GM10248 (cell line): ENCODE results near the gene LRP1-AS.

Experiments
- CTCF ChIA-PET: fragments of 300-600 bp; sonication (Branson Sonifier 250); formaldehyde crosslinking; extraction: SDS; loops from one replicate; lab custom pipeline; 2021; ENCODE audit warnings: antibody characterized with exemption; lab: Yijun Ruan, JAX
- POLR2A ChIA-PET: fragments of 350-650 bp; sonication (Branson Sonifier 250); formaldehyde crosslinking; extraction: SDS; loops from one replicate; lab custom pipeline; 2020; ENCODE audit warnings: antibody characterized with exemption; lab: Yijun Ruan, JAX
- DNase-seq: peaks from one replicate; pipeline ENCODE4 v3.0.0; 2012; ENCODE audit errors: extremely low spot score
- TF ChIP-seq, protein P1 (sequence below): IDR thresholded peaks from 2 replicates; pipeline ENCODE4 v1.5.1; 2012; ENCODE audit warnings: mild to moderate bottlenecking, low read depth; ENCODE audit errors: extremely low read depth, missing control alignments, control extremely low read depth

The LRP1-AS gene

DNA sequence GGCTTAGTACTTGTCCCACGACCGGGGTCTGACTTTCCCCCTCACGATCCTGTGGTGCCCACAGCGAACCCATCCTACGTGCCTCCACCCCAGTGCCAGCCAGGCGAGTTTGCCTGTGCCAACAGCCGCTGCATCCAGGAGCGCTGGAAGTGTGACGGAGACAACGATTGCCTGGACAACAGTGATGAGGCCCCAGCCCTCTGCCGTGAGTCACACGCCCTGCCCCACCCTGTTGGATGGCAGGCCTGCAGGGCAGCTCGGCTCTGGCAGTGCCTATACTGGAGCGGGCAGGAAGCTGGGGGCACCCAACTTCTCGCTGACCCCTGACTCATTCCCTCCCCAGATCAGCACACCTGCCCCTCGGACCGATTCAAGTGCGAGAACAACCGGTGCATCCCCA lies 18.3 kb upstream of the LRP1-AS start:
- ChIA-PET POLR2A (no interaction called here), CTCF (interaction anchor here (1.3 to 11.3 kb wide), 2 partner anchors 8 to 19 kb away, joined by 4 to 122 read pairs; no protein-coding TSS in a partner anchor)
- TF ChIP-seq, protein P1, sequence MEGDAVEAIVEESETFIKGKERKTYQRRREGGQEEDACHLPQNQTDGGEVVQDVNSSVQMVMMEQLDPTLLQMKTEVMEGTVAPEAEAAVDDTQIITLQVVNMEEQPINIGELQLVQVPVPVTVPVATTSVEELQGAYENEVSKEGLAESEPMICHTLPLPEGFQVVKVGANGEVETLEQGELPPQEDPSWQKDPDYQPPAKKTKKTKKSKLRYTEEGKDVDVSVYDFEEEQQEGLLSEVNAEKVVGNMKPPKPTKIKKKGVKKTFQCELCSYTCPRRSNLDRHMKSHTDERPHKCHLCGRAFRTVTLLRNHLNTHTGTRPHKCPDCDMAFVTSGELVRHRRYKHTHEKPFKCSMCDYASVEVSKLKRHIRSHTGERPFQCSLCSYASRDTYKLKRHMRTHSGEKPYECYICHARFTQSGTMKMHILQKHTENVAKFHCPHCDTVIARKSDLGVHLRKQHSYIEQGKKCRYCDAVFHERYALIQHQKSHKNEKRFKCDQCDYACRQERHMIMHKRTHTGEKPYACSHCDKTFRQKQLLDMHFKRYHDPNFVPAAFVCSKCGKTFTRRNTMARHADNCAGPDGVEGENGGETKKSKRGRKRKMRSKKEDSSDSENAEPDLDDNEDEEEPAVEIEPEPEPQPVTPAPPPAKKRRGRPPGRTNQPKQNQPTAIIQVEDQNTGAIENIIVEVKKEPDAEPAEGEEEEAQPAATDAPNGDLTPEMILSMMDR = no peak
- no peak for DNase-seq

DNA sequence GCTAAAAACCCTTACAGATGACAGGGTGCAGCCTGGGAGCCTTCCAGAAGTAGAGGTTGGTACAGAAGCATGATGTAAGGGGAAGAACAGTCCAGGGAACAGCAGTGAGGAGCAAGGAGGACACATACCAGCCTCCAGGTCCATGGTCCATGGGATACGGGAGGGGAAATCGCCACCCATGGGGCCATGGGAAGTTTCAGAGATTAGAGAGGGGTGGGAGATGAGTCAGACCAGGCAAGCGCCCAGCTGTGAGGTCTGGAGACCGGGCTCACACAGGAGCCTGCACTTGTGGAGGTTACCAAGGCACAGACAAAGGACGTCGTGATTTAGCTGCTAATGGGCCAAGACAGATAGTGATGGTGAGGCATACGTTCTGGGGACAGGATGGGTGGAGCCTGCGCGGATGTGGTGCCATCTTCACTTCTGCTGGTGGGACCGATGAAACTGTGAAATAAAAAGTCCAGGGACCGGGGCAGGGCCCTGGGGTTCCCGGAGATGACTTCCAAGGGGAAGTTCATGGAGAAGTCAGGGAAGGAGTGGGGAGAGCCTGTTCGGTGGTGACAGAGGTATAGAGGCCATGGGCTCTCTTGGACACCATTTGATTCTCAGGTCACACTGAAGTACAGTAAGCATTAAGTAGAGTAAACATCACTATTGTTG lies 17.7 kb upstream of the LRP1-AS start:
- no peak for DNase-seq
- TF ChIP-seq, protein P1 = no peak
- CTCF ChIA-PET = interaction anchor here (1.0 to 1.3 kb wide), 2 partner anchors 9 to 37 kb away, joined by 3 to 4 read pairs; partner anchors contain the start of gene LRP1
- POLR2A ChIA-PET = no interaction called here

DNA sequence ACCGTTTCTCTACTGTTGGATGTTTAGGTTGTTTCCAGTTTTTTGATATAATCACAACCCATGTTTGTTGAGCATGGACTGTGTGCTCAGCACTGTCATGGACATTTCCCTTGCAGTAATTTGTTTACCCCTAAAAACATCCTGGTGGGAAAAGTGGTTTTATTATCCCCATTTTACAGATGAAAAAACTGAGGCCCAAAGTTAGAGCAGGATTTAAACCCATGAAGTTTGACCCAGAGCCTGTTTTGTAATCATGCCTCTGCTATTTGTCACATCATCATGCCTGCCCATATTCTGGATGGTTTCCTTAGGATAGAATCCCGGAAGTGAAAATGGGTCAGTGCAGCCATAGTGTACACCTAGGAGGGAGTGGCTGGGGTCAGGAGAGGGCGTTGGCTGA lies 17.0 kb upstream of the LRP1-AS start:
- POLR2A ChIA-PET = no interaction called here
- TF ChIP-seq, protein P1 = no peak
- no peak for DNase-seq
- CTCF ChIA-PET = interaction anchor here (1.0 to 1.3 kb wide), 2 partner anchors 9 to 36 kb away, joined by 3 to 4 read pairs; partner anchors contain the start of gene LRP1

DNA sequence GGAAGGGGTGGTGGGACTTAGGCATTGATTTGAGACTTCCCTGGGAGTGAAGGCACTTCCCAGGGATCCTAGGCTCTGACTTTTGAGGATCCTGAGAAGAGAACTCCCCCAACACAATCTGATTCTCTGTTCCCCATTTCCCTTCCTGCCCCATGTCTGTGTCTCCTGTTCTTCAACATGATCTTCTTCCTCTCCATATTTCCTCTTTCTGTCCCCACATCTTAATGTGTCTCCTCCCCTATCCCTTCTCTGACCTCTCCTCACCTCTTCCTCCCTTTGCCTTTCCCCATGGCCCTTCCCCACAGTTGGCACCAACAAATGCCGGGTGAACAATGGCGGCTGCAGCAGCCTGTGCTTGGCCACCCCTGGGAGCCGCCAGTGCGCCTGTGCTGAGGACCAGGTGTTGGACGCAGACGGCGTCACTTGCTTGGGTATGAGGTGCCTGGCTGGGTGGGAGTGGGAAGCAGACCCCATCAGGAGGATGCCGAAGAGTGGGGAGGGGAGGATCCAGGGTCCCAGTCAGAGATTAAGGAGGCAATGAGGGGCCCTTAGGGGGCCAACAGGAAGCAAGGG lies 15.2 kb upstream of the LRP1-AS start:
- TF ChIP-seq, protein P1 = no peak
- no peak for DNase-seq
- ChIA-PET CTCF (interaction anchor here (1.2 to 1.5 kb wide), 3 partner anchors 11 to 20 kb away, joined by 3 to 5 read pairs (median 3); no protein-coding TSS in a partner anchor), POLR2A (no interaction called here)

DNA sequence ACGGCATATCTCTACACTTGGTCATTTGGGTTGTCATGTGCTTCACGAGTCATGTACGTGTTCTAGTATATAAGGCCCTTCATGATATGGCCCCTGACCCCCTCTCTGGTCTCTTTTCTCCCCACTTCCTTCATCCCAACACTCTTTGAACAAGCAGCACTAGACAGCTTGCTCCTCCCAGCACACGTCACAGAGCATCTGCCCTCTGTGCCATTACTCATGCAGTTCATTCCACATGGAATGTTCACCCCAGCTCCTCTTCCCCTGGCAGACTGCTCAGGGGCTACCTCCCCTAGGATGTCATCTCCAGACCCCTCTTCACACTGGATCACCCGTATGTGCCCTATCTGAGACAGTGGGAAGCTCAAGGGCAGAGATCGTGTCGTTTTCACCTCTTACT lies 14.1 kb upstream of the LRP1-AS start:
- CTCF ChIA-PET = interaction anchor here (1.5 kb wide), 1 partner anchor 22 kb away, joined by 5 read pairs; no protein-coding TSS in a partner anchor
- DNase-seq = no peak
- POLR2A ChIA-PET = no interaction called here
- TF ChIP-seq, protein P1 = no peak

DNA sequence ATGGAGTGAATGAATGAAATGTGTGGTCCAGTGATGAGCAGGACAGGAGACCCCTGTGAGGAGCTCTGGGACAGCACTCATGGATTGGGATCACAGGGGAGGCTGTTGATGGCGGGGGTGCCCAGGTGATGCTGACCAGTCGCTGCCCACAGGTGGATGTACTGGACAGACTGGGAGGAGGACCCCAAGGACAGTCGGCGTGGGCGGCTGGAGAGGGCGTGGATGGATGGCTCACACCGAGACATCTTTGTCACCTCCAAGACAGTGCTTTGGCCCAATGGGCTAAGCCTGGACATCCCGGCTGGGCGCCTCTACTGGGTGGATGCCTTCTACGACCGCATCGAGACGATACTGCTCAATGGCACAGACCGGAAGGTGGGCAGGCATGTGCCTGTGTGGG lies 13.3 kb upstream of the LRP1-AS start:
- no peak for DNase-seq
- CTCF ChIA-PET = interaction anchor here (1.5 kb wide), 1 partner anchor 23 kb away, joined by 5 read pairs; no protein-coding TSS in a partner anchor

More for the DNA sequence above, 13.3 kb upstream of the LRP1-AS start:
- POLR2A ChIA-PET = no interaction called here
- TF ChIP-seq, protein P1 = no peak
